DND-41 (cell line): ENCODE results near the gene EDN2.

Source experiments
- CTCF ChIP-seq: IDR thresholded peaks from 2 replicates; pipeline ENCODE4 v1.5.1; 2012; ENCODE audit warnings: borderline replicate concordance, low read length, moderate library complexity, mild to moderate bottlenecking; ENCODE audit not compliant: poor library complexity, severe bottlenecking; ENCODE audit errors: extremely low read depth
- EZH2 ChIP-seq: IDR thresholded peaks from 3 replicates; pipeline ENCODE4 v1.6.1; 2012; ENCODE audit warnings: borderline replicate concordance, low read depth, mild to moderate bottlenecking, moderate library complexity, low read length, inconsistent platforms; ENCODE audit not compliant: severe bottlenecking

DNA sequence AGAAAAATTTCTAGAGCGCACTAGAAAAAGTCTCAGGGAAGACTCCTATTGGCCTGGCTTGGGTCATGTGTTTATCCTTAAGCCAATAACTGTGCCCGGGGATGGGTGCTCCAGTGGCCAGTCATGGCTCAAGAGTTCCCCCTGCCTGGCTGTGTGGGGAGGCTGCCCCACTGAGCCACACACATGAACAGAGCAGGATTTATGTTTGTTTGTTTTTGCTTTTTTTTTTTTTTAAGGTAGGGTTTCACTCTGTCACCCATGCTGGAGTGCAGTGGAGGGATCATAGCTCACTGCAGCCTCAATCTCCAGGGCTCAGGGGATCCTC lies 21.8 kb downstream of the EDN2 start:
- TF ChIP-seq CTCF (no peak), EZH2 (no peak)
